EL (cell line): ENCODE results near the gene CLSTN1.
A peak's percentile ranks its signal among the peaks of the same experiment; 100 is the strongest.
"Not testable (repeated sequence)": the region's sequence is repeated elsewhere in the genome, so short reads cannot be mapped to it uniquely, and the experiment has no call there.

Experiments used
- DNase-seq: peaks from one replicate; pipeline ENCODE4 v3.0.0-alpha.2; 2016

Gene CLSTN1

DNA sequence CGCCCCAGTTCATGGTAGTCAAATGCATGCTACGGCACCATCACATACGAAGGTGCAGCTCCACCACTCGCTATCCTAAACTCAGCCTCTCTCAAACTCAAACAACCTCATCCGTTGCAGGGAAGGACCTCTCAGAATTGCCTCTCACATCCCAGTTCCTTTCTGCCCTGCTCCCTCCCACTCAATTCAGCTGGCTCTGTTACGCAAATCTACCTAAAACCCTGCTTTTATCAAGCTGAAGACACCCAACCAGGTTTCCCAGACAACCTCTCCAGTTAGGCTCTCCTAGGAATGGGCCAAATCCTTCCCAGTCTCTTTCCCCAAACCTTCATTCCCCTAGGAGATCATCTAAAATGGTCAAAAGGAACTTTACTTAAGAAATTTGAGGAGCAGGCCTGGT is 62.9 kb downstream of the CLSTN1 start:
- DNase-seq: no peak

DNA sequence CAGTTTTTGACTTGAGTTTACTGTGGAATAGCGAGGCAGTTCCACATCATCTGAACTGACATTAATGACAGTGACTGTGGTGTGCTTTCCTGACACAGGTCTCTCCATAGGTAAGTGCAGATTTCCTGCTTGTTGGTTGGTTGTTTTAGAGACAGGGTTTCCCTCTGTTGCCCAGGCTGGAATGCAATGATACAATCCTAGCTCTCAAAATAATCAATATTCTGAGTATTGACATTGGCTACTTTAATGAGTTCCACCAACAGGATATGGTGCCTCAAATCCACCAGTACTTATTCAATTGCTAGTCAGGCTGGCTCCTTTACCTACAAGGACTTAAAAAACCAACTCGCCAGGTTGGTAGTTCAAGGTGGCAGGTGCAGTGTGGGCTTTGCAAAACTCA is 63.8 kb downstream of the CLSTN1 start:
- DNase-seq: no peak

DNA sequence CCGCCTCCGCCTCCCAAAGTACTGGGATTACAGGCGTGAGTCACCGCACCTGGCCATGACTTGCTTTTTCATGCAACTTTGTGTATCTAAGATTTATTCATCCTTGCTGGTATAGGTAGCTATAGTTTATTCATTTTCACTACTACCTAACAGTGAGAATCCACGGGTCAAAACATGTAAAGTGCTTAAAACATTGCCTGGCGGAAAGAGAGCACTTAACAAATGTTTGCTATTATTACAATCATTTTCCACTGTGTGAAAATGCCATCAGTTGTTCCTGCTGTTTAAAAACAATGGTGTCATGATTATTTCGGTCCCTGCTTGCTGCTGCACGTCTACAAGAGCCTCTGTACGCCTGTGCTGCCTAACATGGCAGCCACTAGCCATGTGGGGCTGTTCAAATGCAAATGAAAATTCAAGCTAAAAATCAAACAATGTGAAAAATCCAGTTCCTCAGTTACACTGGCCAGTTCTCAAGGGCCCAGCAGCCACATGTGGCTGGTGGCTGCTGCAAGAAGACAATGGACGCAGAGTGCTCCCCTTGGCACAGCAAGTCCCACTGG is 65.1 kb downstream of the CLSTN1 start:
- DNase-seq: no peak

DNA sequence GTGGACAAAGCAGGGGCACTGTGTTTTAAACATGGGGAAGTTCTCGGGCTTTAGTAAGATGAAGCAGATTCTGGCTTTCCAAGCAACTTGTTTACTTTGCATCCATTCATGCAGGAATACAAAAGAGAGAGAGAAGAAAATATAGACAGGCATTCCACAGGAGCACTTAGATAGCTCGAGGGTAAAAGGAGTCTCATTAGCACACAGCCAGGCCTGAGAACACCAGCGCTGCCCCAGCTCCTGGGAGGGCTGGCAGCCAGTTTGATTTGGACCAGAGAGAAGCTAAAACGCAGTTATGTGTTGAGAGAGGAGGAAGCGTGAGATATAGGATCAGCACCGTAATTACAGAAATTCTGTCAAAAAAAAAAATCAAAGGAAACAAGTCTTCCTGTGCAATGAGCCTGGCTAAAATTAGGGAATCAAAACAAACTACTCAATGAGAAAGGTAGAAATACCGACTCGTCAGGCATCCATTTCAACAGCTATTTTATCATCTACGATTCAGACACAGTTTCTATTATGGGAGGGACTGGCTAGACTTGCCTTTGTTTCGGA is 68.2 kb downstream of the CLSTN1 start:
- no peak for DNase-seq

- DNase-seq: peak; percentile 80
These were observed 70.6 kb downstream of the CLSTN1 start for GRCh38 chr1:9753121-9753531.

- no peak for DNase-seq
These were observed 71.8 kb downstream of the CLSTN1 start for GRCh38 chr1:9751971-9752370.

GRCh38 chr1:9749361-9749760 is 74.4 kb downstream of the CLSTN1 start:
- DNase-seq: no peak

DNA sequence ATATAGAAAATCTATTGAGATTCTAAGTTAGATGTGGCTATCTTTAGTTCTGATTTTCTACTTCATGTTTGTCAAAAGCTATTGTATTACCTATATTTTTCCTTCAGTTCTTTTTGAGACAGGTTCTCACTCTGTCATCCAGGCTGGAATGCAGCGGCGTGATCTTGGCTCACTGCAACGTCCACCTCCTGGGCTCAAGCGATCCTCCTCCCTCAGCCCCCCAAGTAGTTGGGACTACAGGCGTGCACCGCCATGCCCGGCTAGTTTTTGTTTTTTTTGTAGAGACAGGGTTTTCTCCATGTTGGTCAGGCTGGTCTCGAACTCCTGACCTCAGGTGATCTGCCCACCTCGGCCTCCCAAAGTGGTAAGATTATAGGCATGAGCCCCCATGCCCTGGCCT is 75.4 kb downstream of the CLSTN1 start:
- DNase-seq: not testable (repeated sequence)

GRCh38 chr1:9746651-9747050 is 77.1 kb downstream of the CLSTN1 start:
- no peak for DNase-seq

- no peak for DNase-seq
These were observed 77.6 kb downstream of the CLSTN1 start for GRCh38 chr1:9746211-9746610.

DNA sequence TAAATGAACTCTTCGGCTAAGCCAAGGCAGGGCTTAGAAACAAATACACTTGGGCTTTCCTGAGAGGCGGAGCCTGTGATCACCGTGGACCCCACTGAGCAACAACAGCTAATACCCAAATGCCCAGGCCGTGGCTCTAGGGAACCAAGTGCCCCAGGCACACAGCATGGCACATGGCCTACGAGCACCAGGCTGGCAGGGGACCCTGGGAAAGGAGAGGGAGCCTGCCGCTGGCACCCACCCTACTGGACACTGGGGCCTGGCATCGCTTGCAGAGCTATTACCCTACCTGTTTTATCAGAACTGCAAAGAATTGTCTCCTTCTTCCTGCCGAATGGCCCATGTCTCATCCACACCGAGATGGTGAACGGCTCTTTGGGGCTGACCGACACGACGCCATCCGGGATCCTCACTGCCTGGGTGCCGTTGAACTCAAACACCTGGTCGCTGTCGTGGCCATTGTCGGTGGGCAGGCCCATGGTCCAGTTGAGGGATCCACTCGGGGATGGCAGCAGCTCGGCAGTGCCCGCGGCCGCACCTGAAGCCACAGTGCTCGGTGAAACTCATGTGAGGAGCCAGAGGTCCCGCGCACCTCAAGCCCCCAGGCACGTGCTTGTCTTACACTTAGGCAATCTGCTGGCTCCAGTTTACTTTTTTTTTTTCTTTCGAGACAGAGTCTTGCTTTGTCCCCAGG is 79.5 kb downstream of the CLSTN1 start:
- no peak for DNase-seq

DNA sequence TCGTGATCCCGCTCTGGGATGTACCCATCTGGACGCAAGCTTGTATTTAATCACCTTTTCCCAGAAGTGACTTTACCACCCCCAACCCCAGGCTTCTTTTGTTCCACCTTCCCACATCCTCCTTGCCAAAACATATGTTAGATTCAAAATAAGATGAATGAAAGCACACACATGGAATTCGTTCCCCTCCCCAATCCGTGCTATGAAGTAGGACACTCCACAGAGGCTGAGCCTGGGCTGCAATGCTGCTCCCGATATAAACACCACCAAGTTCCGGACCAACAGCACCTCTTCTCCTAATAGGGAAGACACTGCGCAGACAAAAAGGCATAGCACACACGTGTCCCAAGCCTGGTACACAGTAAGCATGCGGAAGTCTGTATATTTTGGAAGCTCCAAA is 86.1 kb downstream of the CLSTN1 start:
- no peak for DNase-seq

- no peak for DNase-seq
These were observed 86.7 kb downstream of the CLSTN1 start for GRCh38 chr1:9737057-9737456.

GRCh38 chr1:9736241-9736640 is 87.5 kb downstream of the CLSTN1 start:
- DNase-seq: no peak

- DNase-seq: no peak
These were observed 88.0 kb downstream of the CLSTN1 start for GRCh38 chr1:9735800-9736199.

DNA sequence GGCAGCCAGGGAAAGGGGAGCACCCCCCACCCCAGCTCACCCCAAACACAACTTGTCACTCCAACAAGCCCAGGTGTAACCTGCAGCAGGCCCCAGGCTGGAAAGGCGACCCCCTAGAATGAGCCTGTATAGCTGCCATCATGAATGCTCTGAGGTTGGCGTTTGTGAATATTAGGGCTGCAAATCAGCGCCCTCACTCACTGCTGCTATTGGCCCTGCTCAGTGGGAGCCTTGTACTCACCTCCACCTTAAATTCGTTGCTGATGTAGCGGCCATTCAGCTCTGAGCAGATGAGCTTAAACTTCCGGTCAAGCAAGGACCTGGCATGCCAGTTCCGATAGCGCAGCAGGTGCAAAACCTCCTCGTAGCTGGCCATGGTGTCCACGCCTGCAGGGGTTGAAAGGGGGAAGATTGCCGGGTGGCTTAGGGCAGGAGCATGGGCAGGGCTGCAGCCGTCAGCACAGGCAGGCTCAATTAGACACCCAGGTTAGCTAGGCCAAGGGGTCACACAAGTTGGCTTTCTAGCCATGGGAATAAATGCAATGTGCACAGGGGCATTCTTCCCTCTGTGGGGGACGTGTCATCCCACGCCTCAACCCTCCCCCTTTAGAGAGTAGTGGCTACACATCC is 90.5 kb downstream of the CLSTN1 start:
- no peak for DNase-seq

DNA sequence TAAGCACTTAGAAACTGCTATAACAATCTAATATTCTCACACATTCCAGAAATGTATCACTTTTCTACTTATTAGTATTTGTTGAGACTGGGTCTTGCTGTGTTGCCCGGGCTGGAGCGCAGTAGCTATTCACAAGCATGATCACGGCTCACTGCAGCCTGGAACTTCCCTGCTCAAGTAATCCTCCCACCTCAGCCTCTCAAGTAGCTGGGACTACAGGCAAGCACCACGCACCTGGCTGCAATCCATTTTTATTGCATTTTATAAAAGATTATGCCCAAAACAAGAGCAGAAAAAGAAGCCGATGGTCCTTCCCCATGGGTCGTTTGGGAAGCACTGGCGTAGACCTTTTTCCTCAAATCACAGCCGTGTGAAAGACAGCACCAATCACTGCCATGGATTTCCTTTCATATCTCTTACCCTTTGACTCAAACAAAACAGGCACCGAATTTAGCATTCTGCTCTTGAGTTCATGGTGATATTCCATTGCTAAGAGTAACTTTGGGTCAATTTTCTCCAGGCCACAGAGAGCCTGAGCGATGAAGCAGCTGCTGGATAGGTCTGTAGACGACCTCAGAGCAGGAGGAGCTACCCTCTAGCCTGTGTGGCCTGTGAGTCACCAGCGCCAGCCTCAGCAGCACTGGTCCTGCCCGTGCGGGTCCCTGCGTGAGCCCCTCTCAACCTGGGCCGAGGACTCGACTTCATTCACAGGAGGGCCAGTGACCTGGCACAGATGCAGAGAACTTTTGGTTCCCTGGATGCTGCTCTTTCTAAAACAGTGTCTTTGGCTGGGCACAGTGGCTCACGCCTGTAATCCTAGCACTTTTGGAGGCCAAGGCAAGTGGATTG is 91.4 kb downstream of the CLSTN1 start:
- no peak for DNase-seq

DNA sequence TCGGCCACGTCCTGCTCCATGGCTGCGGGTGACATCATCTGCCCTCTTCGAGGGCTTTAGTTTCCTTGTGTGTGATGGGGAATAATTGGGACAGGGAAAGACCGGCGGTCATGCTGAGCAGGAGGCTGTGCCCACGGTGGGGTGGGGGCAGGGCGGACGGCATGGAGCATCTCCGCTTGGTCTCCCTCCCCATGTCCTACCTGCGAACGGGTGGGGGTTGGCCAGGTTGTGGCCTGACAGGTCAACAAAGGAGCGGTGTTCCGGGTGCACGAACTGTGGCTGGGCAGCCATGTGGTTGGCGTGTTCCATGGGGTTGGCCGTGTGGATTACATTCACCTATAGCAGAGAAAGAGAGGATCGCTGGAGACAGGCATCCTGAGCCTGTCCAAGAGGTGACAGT is 92.2 kb downstream of the CLSTN1 start:
- DNase-seq: no peak

DNA sequence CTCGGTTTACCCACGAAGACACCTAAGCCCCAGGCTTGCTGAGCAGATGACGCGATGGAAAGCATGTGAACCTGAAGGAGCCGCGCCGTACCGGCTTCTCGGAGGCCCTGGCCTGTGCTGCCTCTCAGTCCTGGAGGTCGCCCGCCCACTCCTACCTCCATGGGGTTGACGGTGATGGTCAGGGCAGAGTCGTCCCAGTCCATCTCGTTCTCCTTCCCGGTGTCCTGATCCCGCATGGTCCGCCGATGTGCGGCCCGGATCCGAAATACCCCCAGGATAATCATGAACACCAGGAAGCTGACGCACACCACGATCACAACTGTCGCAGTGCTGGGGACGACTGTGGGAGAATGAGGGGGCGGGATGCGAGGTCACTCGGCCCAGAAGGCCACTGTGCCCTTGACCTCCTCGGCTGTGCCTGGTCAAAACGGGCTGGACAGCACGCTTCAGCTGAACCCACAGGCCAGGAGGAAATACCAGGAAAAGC is 92.7 kb downstream of the CLSTN1 start:
- DNase-seq: no peak

DNA sequence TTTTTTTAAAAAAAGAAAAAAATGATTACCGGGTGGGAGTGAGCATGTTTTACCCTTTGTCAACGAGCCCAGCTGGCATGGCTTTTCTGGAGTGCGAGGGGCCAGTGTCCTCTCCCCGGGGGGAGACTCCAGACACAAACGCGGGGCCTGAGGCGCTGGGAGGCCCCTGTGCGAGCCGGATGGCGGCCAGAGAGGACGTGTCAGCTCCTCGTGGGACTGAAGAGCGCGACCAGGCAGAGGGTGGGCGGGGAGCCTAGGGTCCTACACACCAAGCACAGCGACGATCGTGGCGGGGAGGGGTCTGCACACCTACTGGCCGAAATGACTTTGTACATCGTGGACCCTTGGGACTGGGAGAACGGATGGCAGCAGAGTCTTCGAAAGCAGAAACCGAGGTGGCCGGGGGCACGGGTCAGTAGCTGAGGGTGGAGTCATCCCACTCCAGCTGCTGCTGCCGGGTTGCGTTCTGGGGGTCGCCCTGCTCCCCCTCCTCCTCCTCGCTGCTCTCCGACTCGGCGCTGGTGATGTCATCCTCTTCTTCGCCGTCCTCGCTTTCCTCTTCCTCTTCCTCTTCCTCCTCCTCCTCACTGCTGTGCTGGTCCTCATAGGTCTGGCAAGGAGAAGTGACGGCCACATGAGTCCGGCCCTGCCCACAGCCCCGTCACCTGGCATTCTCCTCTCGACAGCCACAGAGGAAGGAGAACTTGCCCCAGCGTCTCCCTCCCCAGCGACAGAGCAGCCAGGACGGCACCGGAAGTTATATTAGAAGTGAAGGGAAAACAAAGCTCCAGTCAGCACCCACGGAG is 93.5 kb downstream of the CLSTN1 start:
- no peak for DNase-seq

- no peak for DNase-seq
These were observed 94.2 kb downstream of the CLSTN1 start for GRCh38 chr1:9729523-9729922.
